Vagina (tissue), 2 donors: ENCODE results near the gene NHP2.

Experiments
- POLR2A ChIP-seq, 2 donors: fragments of 450-650 bp; IDR thresholded peaks; one replicate each; pipeline ENCODE4 v1.6.1; 2017; ENCODE audit warnings: antibody characterized with exemption in 2 of 2, mild to moderate bottlenecking in 2 of 2, moderate library complexity in 2 of 2
- TF ChIP-seq, protein P1 (sequence below), 3 experiments: fragments of 450-650 bp in 2 of 3; fragments of 200-600 bp in 1 of 3; sonication (generic) in 1 of 3; IDR thresholded peaks; one replicate each; pipeline ENCODE4 v1.5.1; 2017 to 2019; ENCODE audit warnings: antibody characterized with exemption in 3 of 3, mild to moderate bottlenecking in 2 of 3, moderate library complexity in 2 of 3

GRCh38 chr5:178111925-178112324, 41.8 kb downstream of the NHP2 start:
- no peak for TF ChIP-seq POLR2A (IDR thresholded peaks at IDR 0.05)
- TF ChIP-seq, protein P1, sequence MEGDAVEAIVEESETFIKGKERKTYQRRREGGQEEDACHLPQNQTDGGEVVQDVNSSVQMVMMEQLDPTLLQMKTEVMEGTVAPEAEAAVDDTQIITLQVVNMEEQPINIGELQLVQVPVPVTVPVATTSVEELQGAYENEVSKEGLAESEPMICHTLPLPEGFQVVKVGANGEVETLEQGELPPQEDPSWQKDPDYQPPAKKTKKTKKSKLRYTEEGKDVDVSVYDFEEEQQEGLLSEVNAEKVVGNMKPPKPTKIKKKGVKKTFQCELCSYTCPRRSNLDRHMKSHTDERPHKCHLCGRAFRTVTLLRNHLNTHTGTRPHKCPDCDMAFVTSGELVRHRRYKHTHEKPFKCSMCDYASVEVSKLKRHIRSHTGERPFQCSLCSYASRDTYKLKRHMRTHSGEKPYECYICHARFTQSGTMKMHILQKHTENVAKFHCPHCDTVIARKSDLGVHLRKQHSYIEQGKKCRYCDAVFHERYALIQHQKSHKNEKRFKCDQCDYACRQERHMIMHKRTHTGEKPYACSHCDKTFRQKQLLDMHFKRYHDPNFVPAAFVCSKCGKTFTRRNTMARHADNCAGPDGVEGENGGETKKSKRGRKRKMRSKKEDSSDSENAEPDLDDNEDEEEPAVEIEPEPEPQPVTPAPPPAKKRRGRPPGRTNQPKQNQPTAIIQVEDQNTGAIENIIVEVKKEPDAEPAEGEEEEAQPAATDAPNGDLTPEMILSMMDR (IDR thresholded peaks at IDR 0.05): no peak
